Inflammatory macrophage treated with lipopolysaccharide for 1 hour (primary cell): ENCODE results near the gene RANBP17.
"Not testable (repeated sequence)": the region's sequence is repeated elsewhere in the genome, so short reads cannot be mapped to it uniquely, and the experiment has no call there.

Experiments used
- DNase-seq, 2 donors: peaks; one replicate each; pipeline ENCODE4 v3.0.0-alpha.2; 2020 to 2022

RANBP17 gene

GRCh38 chr5:170870390-170870789 lies 8.6 kb downstream of the RANBP17 start:
- DNase-seq: not testable (repeated sequence)

GRCh38 chr5:170874017-170874416 lies 12.2 kb downstream of the RANBP17 start:
- DNase-seq: no peak

GRCh38 chr5:170875811-170876210 lies 14.0 kb downstream of the RANBP17 start:
- no peak for DNase-seq

- no peak for DNase-seq
Observed at GRCh38 chr5:170880084-170880483, 18.3 kb downstream of the RANBP17 start.

GRCh38 chr5:170882345-170882744 lies 20.5 kb downstream of the RANBP17 start:
- no peak for DNase-seq

- DNase-seq: no peak
Observed at GRCh38 chr5:170885256-170885655, 23.4 kb downstream of the RANBP17 start.

GRCh38 chr5:170885809-170886208 lies 24.0 kb downstream of the RANBP17 start:
- DNase-seq: no peak

- DNase-seq: no peak
Observed at GRCh38 chr5:170886210-170886894, 24.5 kb downstream of the RANBP17 start.

GRCh38 chr5:170892196-170892595 lies 30.4 kb downstream of the RANBP17 start:
- DNase-seq: no peak

GRCh38 chr5:170894665-170895064 lies 32.8 kb downstream of the RANBP17 start:
- DNase-seq: no peak

GRCh38 chr5:170896779-170897178 lies 35.0 kb downstream of the RANBP17 start:
- DNase-seq: no peak

- DNase-seq: no peak
Observed at GRCh38 chr5:170903075-170903474, 41.3 kb downstream of the RANBP17 start.

GRCh38 chr5:170907758-170908157 lies 45.9 kb downstream of the RANBP17 start:
- peak; percentile 68 to 78 for DNase-seq

GRCh38 chr5:170913573-170913972 lies 51.8 kb downstream of the RANBP17 start:
- DNase-seq: no peak

GRCh38 chr5:170917113-170917512 lies 55.3 kb downstream of the RANBP17 start:
- peak in 1 of 2 donors; percentile 14 for DNase-seq

- no peak for DNase-seq
Observed at GRCh38 chr5:170920196-170920595, 58.4 kb downstream of the RANBP17 start.

GRCh38 chr5:170922331-170922730 lies 60.5 kb downstream of the RANBP17 start:
- DNase-seq: peak in 1 of 2 donors; percentile 12

- DNase-seq: peak in 1 of 2 donors; percentile 2
Observed at GRCh38 chr5:170923910-170924620, 62.2 kb downstream of the RANBP17 start.

GRCh38 chr5:170935534-170936218 lies 73.9 kb downstream of the RANBP17 start:
- not testable (repeated sequence) for DNase-seq

GRCh38 chr5:170937072-170937471 lies 75.3 kb downstream of the RANBP17 start:
- DNase-seq: no peak

GRCh38 chr5:170937914-170938313 lies 76.1 kb downstream of the RANBP17 start:
- no peak for DNase-seq

- DNase-seq: no peak
Observed at GRCh38 chr5:170939178-170939577, 77.4 kb downstream of the RANBP17 start.

- no peak for DNase-seq
Observed at GRCh38 chr5:170941788-170942187, 80.0 kb downstream of the RANBP17 start.

- no peak for DNase-seq
Observed at GRCh38 chr5:170945275-170945674, 83.5 kb downstream of the RANBP17 start.
